ENCODE results near the gene CNIH4.

DNA sequence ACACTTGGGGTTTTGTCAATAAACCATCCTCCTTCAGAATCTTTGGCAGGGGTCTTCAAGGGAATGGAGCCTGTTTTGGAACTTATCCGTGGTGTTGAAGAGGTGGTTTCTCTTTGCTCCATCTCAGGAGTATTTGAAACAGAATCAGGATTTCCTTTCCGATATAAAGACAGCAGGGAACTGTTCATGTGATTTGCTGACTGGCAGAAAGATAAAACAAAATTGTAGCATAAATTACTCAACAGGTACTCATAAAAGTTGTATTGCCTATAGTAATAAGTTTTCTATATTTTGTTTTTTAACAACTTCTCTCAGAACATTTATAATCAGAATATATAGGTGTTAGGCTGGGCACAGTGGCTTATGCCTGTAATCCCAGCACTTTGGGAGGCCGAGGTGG is 48.6 kb upstream of the CNIH4 start:
- TF ChIP-seq, protein P1, sequence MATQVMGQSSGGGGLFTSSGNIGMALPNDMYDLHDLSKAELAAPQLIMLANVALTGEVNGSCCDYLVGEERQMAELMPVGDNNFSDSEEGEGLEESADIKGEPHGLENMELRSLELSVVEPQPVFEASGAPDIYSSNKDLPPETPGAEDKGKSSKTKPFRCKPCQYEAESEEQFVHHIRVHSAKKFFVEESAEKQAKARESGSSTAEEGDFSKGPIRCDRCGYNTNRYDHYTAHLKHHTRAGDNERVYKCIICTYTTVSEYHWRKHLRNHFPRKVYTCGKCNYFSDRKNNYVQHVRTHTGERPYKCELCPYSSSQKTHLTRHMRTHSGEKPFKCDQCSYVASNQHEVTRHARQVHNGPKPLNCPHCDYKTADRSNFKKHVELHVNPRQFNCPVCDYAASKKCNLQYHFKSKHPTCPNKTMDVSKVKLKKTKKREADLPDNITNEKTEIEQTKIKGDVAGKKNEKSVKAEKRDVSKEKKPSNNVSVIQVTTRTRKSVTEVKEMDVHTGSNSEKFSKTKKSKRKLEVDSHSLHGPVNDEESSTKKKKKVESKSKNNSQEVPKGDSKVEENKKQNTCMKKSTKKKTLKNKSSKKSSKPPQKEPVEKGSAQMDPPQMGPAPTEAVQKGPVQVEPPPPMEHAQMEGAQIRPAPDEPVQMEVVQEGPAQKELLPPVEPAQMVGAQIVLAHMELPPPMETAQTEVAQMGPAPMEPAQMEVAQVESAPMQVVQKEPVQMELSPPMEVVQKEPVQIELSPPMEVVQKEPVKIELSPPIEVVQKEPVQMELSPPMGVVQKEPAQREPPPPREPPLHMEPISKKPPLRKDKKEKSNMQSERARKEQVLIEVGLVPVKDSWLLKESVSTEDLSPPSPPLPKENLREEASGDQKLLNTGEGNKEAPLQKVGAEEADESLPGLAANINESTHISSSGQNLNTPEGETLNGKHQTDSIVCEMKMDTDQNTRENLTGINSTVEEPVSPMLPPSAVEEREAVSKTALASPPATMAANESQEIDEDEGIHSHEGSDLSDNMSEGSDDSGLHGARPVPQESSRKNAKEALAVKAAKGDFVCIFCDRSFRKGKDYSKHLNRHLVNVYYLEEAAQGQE (IDR thresholded peaks at IDR 0.05; ENCODE audit: insufficient read depth in 1 of 2, low read depth in 2 of 2, low read length in 2 of 2): no peak
- no peak for TF ChIP-seq TAF1 (IDR thresholded peaks at IDR 0.05; ENCODE audit: borderline replicate concordance, insufficient read depth, low read length)
- TF ChIP-seq SIN3A (IDR thresholded peaks at IDR 0.05; ENCODE audit: borderline replicate concordance, insufficient read depth, low read length): no peak
